HepG2 (cell line): ENCODE data around the gene CSNK1D. TPM values are rescaled to one million over a fixed set of nuclear protein-coding genes. Genes with fewer than 3 reads are reported as not detected.

Experiments used
- IRX3 ChIP-seq: sonication (generic); formaldehyde crosslinking; IDR thresholded peaks from 2 replicates; pipeline ENCODE4 v1.8.1; 2023; ENCODE audit warnings: mild to moderate bottlenecking, low read depth, missing genetic modification reagents, borderline replicate concordance
- LCORL ChIP-seq, 2 experiments: fragments of 450-650 bp in 1 of 2; sonication (generic) in 1 of 2; formaldehyde crosslinking in 1 of 2; IDR thresholded peaks; 2 replicates each; pipeline versions ENCODE4 v1.5.0 to v1.6.1; 2017 to 2020; ENCODE audit warnings: antibody characterized with exemption in 1 of 2, missing genetic modification reagents in 1 of 2
- NAIF1 ChIP-seq: sonication (generic); formaldehyde crosslinking; IDR thresholded peaks from 2 replicates; pipeline ENCODE4 v1.5.0; 2020; ENCODE audit warnings: mild to moderate bottlenecking, missing genetic modification reagents, borderline replicate concordance
- SP4 ChIP-seq: sonication (generic); formaldehyde crosslinking; IDR thresholded peaks from 2 replicates; pipeline ENCODE4 v1.8.1; 2023; ENCODE audit warnings: mild to moderate bottlenecking, missing genetic modification reagents
- ZBTB7B ChIP-seq: sonication (generic); formaldehyde crosslinking; IDR thresholded peaks from 2 replicates; pipeline ENCODE4 v1.4.0; 2020; ENCODE audit warnings: missing genetic modification reagents
- ZNF326 ChIP-seq: sonication (generic); formaldehyde crosslinking; IDR thresholded peaks from 2 replicates; pipeline ENCODE4 v1.4.0; 2020; ENCODE audit warnings: missing genetic modification reagents, borderline replicate concordance
- ZNF382 ChIP-seq: sonication (generic); formaldehyde crosslinking; IDR thresholded peaks from 2 replicates; pipeline ENCODE4 v1.5.0; 2020; ENCODE audit warnings: missing genetic modification reagents, mild to moderate bottlenecking, borderline replicate concordance
- ZNF501 ChIP-seq: sonication (generic); formaldehyde crosslinking; IDR thresholded peaks from 2 replicates; pipeline ENCODE4 v1.5.1; 2020; ENCODE audit warnings: mild to moderate bottlenecking, moderate library complexity, missing genetic modification reagents
- ZNF557 ChIP-seq: sonication (generic); formaldehyde crosslinking; IDR thresholded peaks from 2 replicates; pipeline ENCODE4 v1.4.0; 2020; ENCODE audit warnings: missing genetic modification reagents
- ZNF614 ChIP-seq: IDR thresholded peaks from 2 replicates; pipeline ENCODE4 v1.6.1; 2018; ENCODE audit warnings: missing biosample characterization, missing genetic modification reagents, inconsistent platforms, borderline replicate concordance
- polyA plus RNA-seq, 8 experiments: library from polyadenylated mRNA; depleted of rRNA in 3 of 8; stranded (reverse) in 7 of 8; unstranded in 1 of 8; fragments of >200 nt; fragmentation: Illumina TruSeq in 4 of 8; extraction: Trizol in 4 of 8; gene quantifications; 2 replicates each; pipeline versions ENCODE4 v1.2.1 to v1.2.3, GENCODE V29; 2011 to 2016; ENCODE audit warnings: low read depth in 4 of 8, missing spikeins in 1 of 8, mixed read lengths in 1 of 8; ENCODE audit not compliant: insufficient read depth in 1 of 8
- total RNA-seq, 5 experiments: library from RNA; depleted of rRNA; stranded (reverse); fragments of >200 nt; fragmentation: Illumina TruSeq; extraction: Trizol; gene quantifications; 2 replicates each; pipeline ENCODE4 v1.2.3, GENCODE V29; 2016; ENCODE audit warnings: low read depth in 1 of 5
- TF ChIP-seq, protein P1 (sequence below): sonication (generic); formaldehyde crosslinking; IDR thresholded peaks from 2 replicates; pipeline ENCODE4 v1.9.0; 2021; ENCODE audit warnings: missing genetic modification reagents, mild to moderate bottlenecking, borderline replicate concordance
- TF ChIP-seq, protein P2 (sequence below): IDR thresholded peaks from 2 replicates; pipeline ENCODE4 v1.6.1; 2016
- TF ChIP-seq, protein P3 (sequence below): sonication (generic); formaldehyde crosslinking; IDR thresholded peaks from 2 replicates; pipeline ENCODE4 v1.4.0; 2020; ENCODE audit warnings: missing genetic modification reagents
- TF ChIP-seq, protein P4 (sequence below): sonication (generic); formaldehyde crosslinking; IDR thresholded peaks from 2 replicates; pipeline ENCODE4 v1.4.0; 2020; ENCODE audit warnings: mild to moderate bottlenecking, low read depth, missing genetic modification reagents
- TF ChIP-seq, protein P5 (sequence below): sonication (generic); formaldehyde crosslinking; IDR thresholded peaks from 2 replicates; pipeline ENCODE4 v1.9.0; 2021; ENCODE audit warnings: missing genetic modification reagents, borderline replicate concordance

Gene CSNK1D
- total and polyA plus RNA-seq, 2 of the 13 experiments (the other 11 are each of a cell fraction or from before 2014, with no cell fraction given): 31.5 to 128 TPM

DNA sequence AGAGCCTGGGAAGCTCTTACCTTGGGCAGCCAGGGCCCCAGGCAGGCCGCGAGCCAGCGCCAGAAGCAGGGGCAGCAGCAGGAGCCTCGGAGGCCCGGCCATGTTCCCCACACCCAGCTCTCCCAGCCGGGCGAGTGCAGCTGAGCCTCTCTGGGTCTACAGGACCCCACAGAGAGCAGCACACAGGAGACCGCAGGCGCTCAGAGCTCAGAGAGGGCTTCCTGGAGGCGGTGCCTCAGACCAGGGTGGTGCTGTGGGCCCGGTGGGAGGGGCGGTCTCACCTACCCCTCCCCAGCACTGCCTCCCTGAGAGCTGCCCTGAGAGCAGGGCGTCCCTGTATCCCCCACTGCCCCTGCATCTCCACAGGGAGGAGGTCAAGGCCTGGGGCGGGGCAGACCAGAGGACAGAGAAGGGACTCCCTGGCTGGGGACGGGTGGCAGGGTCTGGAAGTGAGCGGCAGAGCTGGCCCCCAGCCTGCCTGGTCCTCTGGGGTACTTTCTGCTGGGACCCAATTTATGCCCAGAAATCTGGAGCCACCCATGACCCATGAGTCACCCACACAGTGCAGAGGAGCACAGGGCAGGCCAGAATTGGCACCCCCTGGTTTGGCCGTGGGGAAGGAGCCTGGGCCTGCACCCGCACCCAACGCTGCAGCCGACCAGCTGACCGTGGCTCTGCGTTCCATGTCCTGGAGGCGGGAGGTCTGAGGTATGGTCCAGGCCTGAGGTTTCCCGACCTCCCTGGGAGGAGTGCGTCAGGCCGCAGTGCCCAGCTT, 44.1 kb upstream of the CSNK1D start, which contains the start of gene CD7 (continued):
- TF ChIP-seq ZNF614 (CRISPR knock-in tag) (no peak), ZBTB7B (CRISPR knock-in tag) (peak; percentile 92), ZNF501 (CRISPR knock-in tag) (peak; percentile 90), LCORL (IDR thresholded peaks at IDR 0.05) (no peak), LCORL (CRISPR knock-in tag; IDR thresholded peaks at IDR 0.05) (peak; percentile 76; the same call in 1 of the 2 replicates), IRX3 (no peak), ZNF326 (no peak), ZNF557 (CRISPR knock-in tag) (no peak), ZNF382 (CRISPR knock-in tag) (no peak), SP4 (CRISPR knock-in tag) (peak; percentile 86), NAIF1 (CRISPR knock-in tag) (no peak)
- TF ChIP-seq, protein P1, sequence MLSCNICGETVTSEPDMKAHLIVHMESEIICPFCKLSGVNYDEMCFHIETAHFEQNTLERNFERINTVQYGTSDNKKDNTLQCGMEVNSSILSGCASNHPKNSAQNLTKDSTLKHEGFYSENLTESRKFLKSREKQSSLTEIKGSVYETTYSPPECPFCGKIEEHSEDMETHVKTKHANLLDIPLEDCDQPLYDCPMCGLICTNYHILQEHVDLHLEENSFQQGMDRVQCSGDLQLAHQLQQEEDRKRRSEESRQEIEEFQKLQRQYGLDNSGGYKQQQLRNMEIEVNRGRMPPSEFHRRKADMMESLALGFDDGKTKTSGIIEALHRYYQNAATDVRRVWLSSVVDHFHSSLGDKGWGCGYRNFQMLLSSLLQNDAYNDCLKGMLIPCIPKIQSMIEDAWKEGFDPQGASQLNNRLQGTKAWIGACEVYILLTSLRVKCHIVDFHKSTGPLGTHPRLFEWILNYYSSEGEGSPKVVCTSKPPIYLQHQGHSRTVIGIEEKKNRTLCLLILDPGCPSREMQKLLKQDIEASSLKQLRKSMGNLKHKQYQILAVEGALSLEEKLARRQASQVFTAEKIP (CRISPR knock-in tag): no peak
- TF ChIP-seq, protein P2, sequence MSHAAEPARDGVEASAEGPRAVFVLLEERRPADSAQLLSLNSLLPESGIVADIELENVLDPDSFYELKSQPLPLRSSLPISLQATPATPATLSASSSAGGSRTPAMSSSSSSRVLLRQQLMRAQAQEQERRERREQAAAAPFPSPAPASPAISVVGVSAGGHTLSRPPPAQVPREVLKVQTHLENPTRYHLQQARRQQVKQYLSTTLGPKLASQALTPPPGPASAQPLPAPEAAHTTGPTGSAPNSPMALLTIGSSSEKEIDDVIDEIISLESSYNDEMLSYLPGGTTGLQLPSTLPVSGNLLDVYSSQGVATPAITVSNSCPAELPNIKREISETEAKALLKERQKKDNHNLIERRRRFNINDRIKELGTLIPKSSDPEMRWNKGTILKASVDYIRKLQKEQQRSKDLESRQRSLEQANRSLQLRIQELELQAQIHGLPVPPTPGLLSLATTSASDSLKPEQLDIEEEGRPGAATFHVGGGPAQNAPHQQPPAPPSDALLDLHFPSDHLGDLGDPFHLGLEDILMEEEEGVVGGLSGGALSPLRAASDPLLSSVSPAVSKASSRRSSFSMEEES: no peak; the same call in 1 of the 2 replicates
- TF ChIP-seq, protein P3, sequence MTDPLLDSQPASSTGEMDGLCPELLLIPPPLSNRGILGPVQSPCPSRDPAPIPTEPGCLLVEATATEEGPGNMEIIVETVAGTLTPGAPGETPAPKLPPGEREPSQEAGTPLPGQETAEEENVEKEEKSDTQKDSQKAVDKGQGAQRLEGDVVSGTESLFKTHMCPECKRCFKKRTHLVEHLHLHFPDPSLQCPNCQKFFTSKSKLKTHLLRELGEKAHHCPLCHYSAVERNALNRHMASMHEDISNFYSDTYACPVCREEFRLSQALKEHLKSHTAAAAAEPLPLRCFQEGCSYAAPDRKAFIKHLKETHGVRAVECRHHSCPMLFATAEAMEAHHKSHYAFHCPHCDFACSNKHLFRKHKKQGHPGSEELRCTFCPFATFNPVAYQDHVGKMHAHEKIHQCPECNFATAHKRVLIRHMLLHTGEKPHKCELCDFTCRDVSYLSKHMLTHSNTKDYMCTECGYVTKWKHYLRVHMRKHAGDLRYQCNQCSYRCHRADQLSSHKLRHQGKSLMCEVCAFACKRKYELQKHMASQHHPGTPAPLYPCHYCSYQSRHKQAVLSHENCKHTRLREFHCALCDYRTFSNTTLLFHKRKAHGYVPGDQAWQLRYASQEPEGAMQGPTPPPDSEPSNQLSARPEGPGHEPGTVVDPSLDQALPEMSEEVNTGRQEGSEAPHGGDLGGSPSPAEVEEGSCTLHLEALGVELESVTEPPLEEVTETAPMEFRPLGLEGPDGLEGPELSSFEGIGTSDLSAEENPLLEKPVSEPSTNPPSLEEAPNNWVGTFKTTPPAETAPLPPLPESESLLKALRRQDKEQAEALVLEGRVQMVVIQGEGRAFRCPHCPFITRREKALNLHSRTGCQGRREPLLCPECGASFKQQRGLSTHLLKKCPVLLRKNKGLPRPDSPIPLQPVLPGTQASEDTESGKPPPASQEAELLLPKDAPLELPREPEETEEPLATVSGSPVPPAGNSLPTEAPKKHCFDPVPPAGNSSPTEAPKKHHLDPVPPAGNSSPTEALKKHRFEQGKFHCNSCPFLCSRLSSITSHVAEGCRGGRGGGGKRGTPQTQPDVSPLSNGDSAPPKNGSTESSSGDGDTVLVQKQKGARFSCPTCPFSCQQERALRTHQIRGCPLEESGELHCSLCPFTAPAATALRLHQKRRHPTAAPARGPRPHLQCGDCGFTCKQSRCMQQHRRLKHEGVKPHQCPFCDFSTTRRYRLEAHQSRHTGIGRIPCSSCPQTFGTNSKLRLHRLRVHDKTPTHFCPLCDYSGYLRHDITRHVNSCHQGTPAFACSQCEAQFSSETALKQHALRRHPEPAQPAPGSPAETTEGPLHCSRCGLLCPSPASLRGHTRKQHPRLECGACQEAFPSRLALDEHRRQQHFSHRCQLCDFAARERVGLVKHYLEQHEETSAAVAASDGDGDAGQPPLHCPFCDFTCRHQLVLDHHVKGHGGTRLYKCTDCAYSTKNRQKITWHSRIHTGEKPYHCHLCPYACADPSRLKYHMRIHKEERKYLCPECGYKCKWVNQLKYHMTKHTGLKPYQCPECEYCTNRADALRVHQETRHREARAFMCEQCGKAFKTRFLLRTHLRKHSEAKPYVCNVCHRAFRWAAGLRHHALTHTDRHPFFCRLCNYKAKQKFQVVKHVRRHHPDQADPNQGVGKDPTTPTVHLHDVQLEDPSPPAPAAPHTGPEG (CRISPR knock-in tag): no peak
- TF ChIP-seq, protein P4, sequence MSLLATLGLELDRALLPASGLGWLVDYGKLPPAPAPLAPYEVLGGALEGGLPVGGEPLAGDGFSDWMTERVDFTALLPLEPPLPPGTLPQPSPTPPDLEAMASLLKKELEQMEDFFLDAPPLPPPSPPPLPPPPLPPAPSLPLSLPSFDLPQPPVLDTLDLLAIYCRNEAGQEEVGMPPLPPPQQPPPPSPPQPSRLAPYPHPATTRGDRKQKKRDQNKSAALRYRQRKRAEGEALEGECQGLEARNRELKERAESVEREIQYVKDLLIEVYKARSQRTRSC (CRISPR knock-in tag): no peak
- TF ChIP-seq, protein P5, sequence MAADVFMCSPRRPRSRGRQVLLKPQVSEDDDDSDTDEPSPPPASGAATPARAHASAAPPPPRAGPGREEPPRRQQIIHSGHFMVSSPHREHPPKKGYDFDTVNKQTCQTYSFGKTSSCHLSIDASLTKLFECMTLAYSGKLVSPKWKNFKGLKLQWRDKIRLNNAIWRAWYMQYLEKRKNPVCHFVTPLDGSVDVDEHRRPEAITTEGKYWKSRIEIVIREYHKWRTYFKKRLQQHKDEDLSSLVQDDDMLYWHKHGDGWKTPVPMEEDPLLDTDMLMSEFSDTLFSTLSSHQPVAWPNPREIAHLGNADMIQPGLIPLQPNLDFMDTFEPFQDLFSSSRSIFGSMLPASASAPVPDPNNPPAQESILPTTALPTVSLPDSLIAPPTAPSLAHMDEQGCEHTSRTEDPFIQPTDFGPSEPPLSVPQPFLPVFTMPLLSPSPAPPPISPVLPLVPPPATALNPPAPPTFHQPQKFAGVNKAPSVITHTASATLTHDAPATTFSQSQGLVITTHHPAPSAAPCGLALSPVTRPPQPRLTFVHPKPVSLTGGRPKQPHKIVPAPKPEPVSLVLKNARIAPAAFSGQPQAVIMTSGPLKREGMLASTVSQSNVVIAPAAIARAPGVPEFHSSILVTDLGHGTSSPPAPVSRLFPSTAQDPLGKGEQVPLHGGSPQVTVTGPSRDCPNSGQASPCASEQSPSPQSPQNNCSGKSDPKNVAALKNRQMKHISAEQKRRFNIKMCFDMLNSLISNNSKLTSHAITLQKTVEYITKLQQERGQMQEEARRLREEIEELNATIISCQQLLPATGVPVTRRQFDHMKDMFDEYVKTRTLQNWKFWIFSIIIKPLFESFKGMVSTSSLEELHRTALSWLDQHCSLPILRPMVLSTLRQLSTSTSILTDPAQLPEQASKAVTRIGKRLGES: no peak
